GM10248 (cell line): Measurements from ENCODE around the gene SLC6A13.

Experiments
- CTCF ChIA-PET: fragments of 300-600 bp; sonication (Branson Sonifier 250); formaldehyde crosslinking; extraction: SDS; loops from one replicate; lab custom pipeline; 2021; ENCODE audit warnings: antibody characterized with exemption; lab: Yijun Ruan, JAX
- POLR2A ChIA-PET: fragments of 350-650 bp; sonication (Branson Sonifier 250); formaldehyde crosslinking; extraction: SDS; loops from one replicate; lab custom pipeline; 2020; ENCODE audit warnings: antibody characterized with exemption; lab: Yijun Ruan, JAX
- DNase-seq: peaks from one replicate; pipeline ENCODE4 v3.0.0; 2012; ENCODE audit errors: extremely low spot score
- TF ChIP-seq, protein P1 (sequence below): IDR thresholded peaks from 2 replicates; pipeline ENCODE4 v1.5.1; 2012; ENCODE audit warnings: mild to moderate bottlenecking, low read depth; ENCODE audit errors: extremely low read depth, missing control alignments, control extremely low read depth

SLC6A13 gene

GRCh38 chr12:256958-257357, 5.7 kb downstream of the SLC6A13 start:
- POLR2A ChIA-PET = no interaction called here
- TF ChIP-seq, protein P1, sequence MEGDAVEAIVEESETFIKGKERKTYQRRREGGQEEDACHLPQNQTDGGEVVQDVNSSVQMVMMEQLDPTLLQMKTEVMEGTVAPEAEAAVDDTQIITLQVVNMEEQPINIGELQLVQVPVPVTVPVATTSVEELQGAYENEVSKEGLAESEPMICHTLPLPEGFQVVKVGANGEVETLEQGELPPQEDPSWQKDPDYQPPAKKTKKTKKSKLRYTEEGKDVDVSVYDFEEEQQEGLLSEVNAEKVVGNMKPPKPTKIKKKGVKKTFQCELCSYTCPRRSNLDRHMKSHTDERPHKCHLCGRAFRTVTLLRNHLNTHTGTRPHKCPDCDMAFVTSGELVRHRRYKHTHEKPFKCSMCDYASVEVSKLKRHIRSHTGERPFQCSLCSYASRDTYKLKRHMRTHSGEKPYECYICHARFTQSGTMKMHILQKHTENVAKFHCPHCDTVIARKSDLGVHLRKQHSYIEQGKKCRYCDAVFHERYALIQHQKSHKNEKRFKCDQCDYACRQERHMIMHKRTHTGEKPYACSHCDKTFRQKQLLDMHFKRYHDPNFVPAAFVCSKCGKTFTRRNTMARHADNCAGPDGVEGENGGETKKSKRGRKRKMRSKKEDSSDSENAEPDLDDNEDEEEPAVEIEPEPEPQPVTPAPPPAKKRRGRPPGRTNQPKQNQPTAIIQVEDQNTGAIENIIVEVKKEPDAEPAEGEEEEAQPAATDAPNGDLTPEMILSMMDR = no peak
- no peak for DNase-seq
- CTCF ChIA-PET = no interaction called here

- no peak for DNase-seq
- TF ChIP-seq, protein P1 = no peak
- ChIA-PET POLR2A (no interaction called here), CTCF (interaction anchor here (0.6 to 1.8 kb wide), 2 partner anchors 9 to 41 kb away, joined by 3 to 5 read pairs; no protein-coding TSS in a partner anchor)
Observed at GRCh38 chr12:256225-256624, 6.4 kb downstream of the SLC6A13 start.

- POLR2A ChIA-PET = no interaction called here
- no peak for DNase-seq
- CTCF ChIA-PET = interaction anchor here (1.8 kb wide), 1 partner anchor 8 kb away, joined by 5 read pairs; no protein-coding TSS in a partner anchor
- TF ChIP-seq, protein P1 = no peak
Observed at GRCh38 chr12:254912-255311, 7.7 kb downstream of the SLC6A13 start.

- POLR2A ChIA-PET = no interaction called here
- TF ChIP-seq, protein P1 = no peak
- CTCF ChIA-PET = no interaction called here
- no peak for DNase-seq
Observed at GRCh38 chr12:254039-254438, 8.6 kb downstream of the SLC6A13 start.

GRCh38 chr12:253116-253831, 9.4 kb downstream of the SLC6A13 start:
- DNase-seq = no peak
- ChIA-PET CTCF (no interaction called here), POLR2A (no interaction called here)
- TF ChIP-seq, protein P1 = no peak

- CTCF ChIA-PET = no interaction called here
- no peak for DNase-seq
- TF ChIP-seq, protein P1 = no peak
- POLR2A ChIA-PET = no interaction called here
Observed at GRCh38 chr12:252636-253035, 10.0 kb downstream of the SLC6A13 start.
